NCI-H1694 treated with DMSO at 0.1 percent for 48 hours (cell line): Measurements from ENCODE around the gene ARHGEF33.

ENCODE experiments used
- DNase-seq: peaks from one replicate; lab custom pipeline; 2025; lab: John Stamatoyannopoulos, UW

Gene ARHGEF33

GRCh38 chr2:38959938-38960608 lies 70.4 kb downstream of the ARHGEF33 start:
- no peak for DNase-seq

- DNase-seq: no peak
These were observed 71.1 kb downstream of the ARHGEF33 start for GRCh38 chr2:38960609-38961320.

DNA sequence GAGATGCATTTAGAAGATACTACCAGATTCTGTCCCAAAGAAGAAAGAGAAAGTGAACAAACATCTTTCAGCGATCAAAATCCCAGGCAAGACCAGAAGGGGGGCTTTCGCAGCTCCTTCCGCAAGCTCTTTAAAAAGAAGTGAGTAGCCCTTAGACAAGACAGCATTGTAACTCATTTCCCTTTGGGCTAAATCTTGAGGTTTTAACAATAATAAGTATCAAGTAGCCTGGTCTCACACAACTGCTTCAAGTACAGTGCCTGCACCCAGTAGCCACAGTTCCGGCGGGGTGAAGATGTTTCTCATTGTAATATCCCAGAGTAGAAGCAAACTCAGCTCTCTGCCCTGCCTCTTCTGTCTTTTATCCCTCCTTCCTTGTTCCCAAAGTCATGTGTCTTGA lies 76.3 kb downstream of the ARHGEF33 start:
- no peak for DNase-seq

DNA sequence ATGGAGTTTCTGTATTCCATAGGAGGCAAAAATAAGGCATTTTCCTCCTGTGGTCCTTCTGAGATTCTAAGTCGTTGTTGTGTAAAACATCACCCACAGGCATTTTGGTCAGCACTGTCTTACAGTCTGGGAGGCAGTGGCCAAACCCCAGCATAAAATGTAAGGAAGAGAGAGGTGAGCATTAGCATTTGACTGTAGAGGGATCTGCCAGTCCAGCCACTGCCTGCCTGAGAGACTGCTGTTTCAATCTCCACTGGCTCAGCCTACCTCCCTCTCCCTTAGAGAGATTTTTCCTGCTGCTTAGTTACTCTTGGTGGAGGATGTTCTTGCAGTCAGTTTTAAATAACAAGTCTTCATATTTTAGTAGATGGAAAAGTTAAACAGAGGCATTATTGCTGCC lies 77.0 kb downstream of the ARHGEF33 start:
- no peak for DNase-seq

- DNase-seq: no peak
These were observed 78.3 kb downstream of the ARHGEF33 start for GRCh38 chr2:38968021-38968420.

- no peak for DNase-seq
These were observed 81.7 kb downstream of the ARHGEF33 start for GRCh38 chr2:38971377-38971776.

GRCh38 chr2:38973266-38973665 lies 83.6 kb downstream of the ARHGEF33 start:
- no peak for DNase-seq

GRCh38 chr2:38975042-38975441 lies 85.4 kb downstream of the ARHGEF33 start:
- DNase-seq: no peak

GRCh38 chr2:38977047-38977446 lies 87.4 kb downstream of the ARHGEF33 start:
- DNase-seq: no peak

DNA sequence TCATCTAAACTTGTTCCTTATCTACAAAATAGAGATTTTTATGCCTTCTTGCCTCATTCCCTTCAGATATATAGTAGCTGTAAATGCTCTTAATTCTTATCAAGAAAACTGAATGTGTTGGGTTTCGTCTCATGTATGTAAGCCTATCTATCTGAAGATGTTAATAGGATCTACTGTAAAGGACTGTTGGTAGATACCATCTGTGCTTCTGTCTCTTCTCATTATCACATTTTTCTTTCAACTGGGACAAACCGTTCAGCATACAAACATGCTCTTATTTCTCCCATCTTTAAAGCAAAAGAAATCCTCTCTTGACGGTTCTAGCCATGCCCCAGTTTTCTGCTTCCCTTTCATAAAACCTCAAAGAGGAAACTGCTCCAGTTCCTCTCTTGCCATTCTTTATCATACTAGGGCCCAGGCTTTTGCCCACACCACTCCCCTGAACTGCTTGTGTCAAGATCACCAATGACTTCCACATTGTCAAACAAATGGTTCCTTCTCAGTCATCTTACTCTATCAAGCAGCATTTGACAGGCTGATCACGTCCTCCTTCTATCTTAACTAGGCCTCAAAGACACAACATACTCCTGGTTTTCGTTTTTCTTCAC lies 88.7 kb downstream of the ARHGEF33 start:
- DNase-seq: no peak

- no peak for DNase-seq
These were observed 89.2 kb downstream of the ARHGEF33 start for GRCh38 chr2:38978908-38979307.

DNA sequence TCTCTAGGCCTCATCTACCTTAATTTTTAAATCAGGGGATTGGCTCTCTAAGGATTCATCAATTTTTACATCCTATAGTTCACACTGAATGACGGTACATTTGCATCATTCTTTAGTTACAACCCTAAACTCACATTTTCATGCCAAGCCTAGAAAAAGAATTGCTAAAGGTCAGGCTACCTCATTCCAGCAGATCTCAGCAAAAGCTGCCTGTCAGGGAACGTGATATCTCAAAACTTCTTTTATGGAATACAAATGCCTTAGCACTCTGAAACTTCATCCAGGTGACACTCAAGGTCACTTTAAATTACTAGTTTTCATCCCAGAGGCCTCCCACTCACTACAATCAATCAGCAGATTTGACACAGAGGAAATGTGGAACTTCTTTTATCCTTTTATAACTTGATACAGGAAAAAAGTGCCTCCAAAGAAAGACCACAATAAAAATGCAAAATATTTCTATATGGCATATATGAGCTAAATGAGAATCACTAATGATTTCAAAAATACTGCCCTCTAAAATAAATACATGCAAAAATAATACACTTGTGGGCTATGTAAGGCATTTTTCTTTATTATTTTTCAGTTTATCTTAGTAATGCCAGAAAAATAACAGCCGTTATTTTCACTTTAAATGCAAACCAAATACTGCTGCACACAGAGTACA lies 91.5 kb downstream of the ARHGEF33 start:
- no peak for DNase-seq

DNA sequence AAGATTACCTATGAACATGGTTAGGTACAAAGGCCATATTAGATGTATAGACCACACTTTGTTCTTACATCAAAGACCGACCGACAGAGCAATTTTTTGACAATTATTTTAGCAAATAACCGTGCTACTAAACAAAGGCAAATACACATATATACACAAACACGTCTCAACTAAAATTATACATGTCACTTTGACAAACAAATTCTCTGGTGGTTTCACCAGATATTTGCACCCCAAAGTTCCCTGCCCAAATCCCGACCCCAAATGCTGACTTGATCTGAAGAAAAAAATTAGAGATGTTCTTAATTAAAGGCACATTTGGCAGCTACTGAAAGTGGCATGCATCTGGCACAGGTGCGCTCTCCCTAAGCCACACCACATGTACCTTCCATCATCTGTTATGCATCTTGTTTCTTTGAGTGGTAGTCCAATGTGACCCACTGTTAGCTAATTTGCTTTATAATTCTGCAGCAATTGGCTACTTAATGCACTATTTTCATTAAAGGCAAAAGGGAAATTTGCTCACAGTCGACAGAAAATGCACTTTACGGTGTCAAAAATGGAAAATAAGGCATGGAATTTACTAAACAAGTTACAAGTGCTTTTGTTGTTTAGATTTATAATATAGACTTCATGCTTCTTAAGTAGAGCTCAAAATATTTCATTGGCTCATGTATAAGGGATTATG lies 92.1 kb downstream of the ARHGEF33 start:
- no peak for DNase-seq

- no peak for DNase-seq
These were observed 92.8 kb downstream of the ARHGEF33 start for GRCh38 chr2:38982498-38982897.

DNA sequence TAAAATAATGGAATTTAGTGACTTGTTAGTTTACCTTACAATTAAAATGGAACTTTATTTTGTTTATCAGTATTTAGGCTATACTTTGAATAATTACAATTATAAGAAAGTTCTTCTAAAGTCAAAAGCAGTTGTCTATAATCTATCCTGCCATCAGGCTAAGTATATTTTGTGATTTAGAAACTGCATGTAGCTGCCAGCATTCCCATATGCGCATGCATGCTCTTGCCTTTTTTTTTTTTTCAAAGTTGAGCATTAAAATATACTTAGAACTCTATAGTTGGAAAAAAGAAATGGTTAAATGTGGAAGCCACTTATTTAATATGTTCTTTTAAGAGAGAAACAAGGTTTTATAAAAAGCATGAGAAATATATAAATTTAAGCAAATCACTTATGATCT lies 99.0 kb downstream of the ARHGEF33 start:
- DNase-seq: no peak

GRCh38 chr2:38991899-38992298 lies 102.2 kb downstream of the ARHGEF33 start:
- DNase-seq: no peak

DNA sequence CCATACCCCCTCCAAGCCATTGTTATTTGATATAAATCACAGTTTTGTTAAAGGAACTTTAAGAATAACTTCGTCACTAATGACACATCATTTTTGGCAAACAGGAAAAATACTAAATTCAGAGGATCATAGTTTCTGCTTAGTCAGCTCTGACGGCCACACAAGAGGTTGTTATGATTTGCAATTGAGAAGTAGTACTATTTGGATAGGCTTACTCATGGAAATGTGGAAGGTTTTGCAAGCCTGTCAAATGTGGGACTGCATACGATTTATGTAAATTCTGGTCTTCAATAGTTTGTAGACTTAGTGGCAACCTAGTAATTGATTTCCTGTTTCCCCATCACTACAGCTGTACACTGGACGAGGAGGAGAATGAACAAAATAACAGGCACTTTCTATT lies 108.1 kb downstream of the ARHGEF33 start:
- DNase-seq: no peak

- DNase-seq: no peak
These were observed 110.9 kb downstream of the ARHGEF33 start for GRCh38 chr2:39000552-39000951.

GRCh38 chr2:39007875-39008504 lies 118.3 kb downstream of the ARHGEF33 start:
- DNase-seq: no peak

GRCh38 chr2:39008665-39009064 lies 119.0 kb downstream of the ARHGEF33 start:
- DNase-seq: no peak

DNA sequence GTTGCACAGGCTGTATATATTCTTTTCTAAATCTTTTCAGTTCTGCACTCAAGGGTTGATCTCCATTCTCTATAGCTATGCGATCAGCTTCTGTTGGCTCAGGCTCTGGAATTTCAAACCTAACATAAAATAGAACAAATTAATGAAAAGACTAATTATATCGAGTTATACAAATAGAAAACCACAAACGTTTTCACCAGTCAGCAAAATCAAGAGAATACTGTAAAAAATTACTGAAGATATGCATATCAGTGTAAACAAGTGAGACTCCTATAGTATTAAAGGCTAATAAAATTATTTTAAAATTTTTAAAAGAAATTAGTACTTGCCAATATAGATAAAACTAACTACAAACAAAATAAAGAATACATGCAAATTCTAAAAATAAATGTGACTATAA lies 124.2 kb downstream of the ARHGEF33 start:
- DNase-seq: no peak

DNA sequence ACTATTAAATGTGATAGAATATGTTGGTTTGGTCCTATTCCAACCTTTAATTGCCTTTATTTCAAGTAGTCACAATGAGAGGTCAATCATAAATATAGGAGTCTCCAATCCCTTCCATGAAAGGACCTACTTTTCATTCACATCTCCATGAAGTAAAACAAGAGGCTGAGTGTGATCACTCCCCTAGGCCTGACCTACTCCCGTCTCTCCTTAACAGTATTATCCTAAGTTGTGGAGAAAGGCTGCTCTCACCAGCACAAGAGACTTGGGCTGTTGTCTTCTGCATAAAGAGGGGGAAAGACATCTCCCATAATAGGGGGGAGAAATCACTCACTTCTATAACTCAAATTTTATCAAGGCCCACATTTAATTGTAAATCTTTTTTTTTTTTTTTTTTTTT lies 125.7 kb downstream of the ARHGEF33 start:
- DNase-seq: no peak
